Adrenal gland (tissue), 5 donors: ENCODE measurements around the gene SCAMP1.

ENCODE experiments used
- POLR2A ChIP-seq, 2 donors: fragments of 450-650 bp; IDR thresholded peaks; one replicate each; pipeline ENCODE4 v1.6.1; 2017; ENCODE audit warnings: antibody characterized with exemption in 2 of 2, mild to moderate bottlenecking in 2 of 2, moderate library complexity in 1 of 2
- TF ChIP-seq, protein P1 (sequence below), 6 experiments: fragments of 450-650 bp in 4 of 6; fragments of 200-600 bp in 2 of 6; sonication (generic) in 1 of 6; IDR thresholded peaks; 1 replicate in 5 of 6; 2 replicates in 1 of 6; pipeline versions ENCODE4 v1.5.1 to v1.8.0; 2016 to 2021; ENCODE audit warnings: antibody characterized with exemption in 6 of 6, mild to moderate bottlenecking in 2 of 6, moderate library complexity in 1 of 6
- donor health status: DM: no; HTN: no; CAD: no.

- TF ChIP-seq, protein P1, sequence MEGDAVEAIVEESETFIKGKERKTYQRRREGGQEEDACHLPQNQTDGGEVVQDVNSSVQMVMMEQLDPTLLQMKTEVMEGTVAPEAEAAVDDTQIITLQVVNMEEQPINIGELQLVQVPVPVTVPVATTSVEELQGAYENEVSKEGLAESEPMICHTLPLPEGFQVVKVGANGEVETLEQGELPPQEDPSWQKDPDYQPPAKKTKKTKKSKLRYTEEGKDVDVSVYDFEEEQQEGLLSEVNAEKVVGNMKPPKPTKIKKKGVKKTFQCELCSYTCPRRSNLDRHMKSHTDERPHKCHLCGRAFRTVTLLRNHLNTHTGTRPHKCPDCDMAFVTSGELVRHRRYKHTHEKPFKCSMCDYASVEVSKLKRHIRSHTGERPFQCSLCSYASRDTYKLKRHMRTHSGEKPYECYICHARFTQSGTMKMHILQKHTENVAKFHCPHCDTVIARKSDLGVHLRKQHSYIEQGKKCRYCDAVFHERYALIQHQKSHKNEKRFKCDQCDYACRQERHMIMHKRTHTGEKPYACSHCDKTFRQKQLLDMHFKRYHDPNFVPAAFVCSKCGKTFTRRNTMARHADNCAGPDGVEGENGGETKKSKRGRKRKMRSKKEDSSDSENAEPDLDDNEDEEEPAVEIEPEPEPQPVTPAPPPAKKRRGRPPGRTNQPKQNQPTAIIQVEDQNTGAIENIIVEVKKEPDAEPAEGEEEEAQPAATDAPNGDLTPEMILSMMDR (IDR thresholded peaks at IDR 0.05), result no peak
- TF ChIP-seq POLR2A (IDR thresholded peaks at IDR 0.05), result no peak
Observed at GRCh38 chr5:78376315-78376714, 15.9 kb downstream of the SCAMP1 start.
